HG03575 (cell line): ENCODE results near the gene SIPA1L3.

Experiments used
- ATAC-seq: cut with Tn5 transposase; IDR thresholded peaks from one replicate; pipeline ENCODE4 v1.9.1; 2021; ENCODE audit not compliant: unreplicated experiment, insufficient number of reproducible peaks, low FRiP score; ENCODE audit errors: extremely low read depth

Gene SIPA1L3

GRCh38 chr19:38072776-38073750 lies 166.1 kb downstream of the SIPA1L3 start:
- no peak for ATAC-seq

GRCh38 chr19:38073841-38074685 lies 167.1 kb downstream of the SIPA1L3 start:
- no peak for ATAC-seq

GRCh38 chr19:38076337-38076736 lies 169.3 kb downstream of the SIPA1L3 start:
- ATAC-seq, result no peak

GRCh38 chr19:38078302-38078930 lies 171.4 kb downstream of the SIPA1L3 start:
- ATAC-seq, result no peak

- no peak for ATAC-seq
Observed at GRCh38 chr19:38079926-38080380, 172.9 kb downstream of the SIPA1L3 start.

GRCh38 chr19:38081547-38082255 lies 174.7 kb downstream of the SIPA1L3 start:
- no peak for ATAC-seq

GRCh38 chr19:38082256-38083118 lies 175.5 kb downstream of the SIPA1L3 start:
- no peak for ATAC-seq

GRCh38 chr19:38084196-38084595 lies 177.2 kb downstream of the SIPA1L3 start:
- no peak for ATAC-seq

- no peak for ATAC-seq
Observed at GRCh38 chr19:38089440-38089839, 182.4 kb downstream of the SIPA1L3 start.

- no peak for ATAC-seq
Observed at GRCh38 chr19:38093154-38093553, 186.1 kb downstream of the SIPA1L3 start.

GRCh38 chr19:38093587-38093986 lies 186.6 kb downstream of the SIPA1L3 start:
- ATAC-seq, result no peak

- no peak for ATAC-seq
Observed at GRCh38 chr19:38095411-38096308, 188.7 kb downstream of the SIPA1L3 start.

GRCh38 chr19:38099966-38100365 lies 193.0 kb downstream of the SIPA1L3 start:
- ATAC-seq, result no peak

GRCh38 chr19:38100589-38100988 lies 193.6 kb downstream of the SIPA1L3 start:
- no peak for ATAC-seq

- no peak for ATAC-seq
Observed at GRCh38 chr19:38101723-38102122, 194.7 kb downstream of the SIPA1L3 start.

- no peak for ATAC-seq
Observed at GRCh38 chr19:38105574-38105973, 198.6 kb downstream of the SIPA1L3 start.

- no peak for ATAC-seq
Observed at GRCh38 chr19:38107129-38107528, 200.1 kb downstream of the SIPA1L3 start.
